Erythroblast (primary cell): Measurements from ENCODE around the gene KRTAP5-3.

ENCODE experiments used
- GATA1 ChIP-seq: IDR thresholded peaks from 2 replicates; pipeline ENCODE4 v1.6.1; 2011; ENCODE audit warnings: low read depth, mild to moderate bottlenecking, control low read depth, low read length, moderate library complexity
- POLR2A ChIP-seq: IDR thresholded peaks from 2 replicates; pipeline ENCODE4 v1.6.1; 2011; ENCODE audit warnings: mild to moderate bottlenecking, low read length

GRCh38 chr11:1600626-1601025 is 7.6 kb downstream of the KRTAP5-3 start:
- TF ChIP-seq POLR2A, result no peak
- TF ChIP-seq GATA1, result no peak
